ENCODE results near the gene NDUFS7.

NDUFS7 gene

DNA sequence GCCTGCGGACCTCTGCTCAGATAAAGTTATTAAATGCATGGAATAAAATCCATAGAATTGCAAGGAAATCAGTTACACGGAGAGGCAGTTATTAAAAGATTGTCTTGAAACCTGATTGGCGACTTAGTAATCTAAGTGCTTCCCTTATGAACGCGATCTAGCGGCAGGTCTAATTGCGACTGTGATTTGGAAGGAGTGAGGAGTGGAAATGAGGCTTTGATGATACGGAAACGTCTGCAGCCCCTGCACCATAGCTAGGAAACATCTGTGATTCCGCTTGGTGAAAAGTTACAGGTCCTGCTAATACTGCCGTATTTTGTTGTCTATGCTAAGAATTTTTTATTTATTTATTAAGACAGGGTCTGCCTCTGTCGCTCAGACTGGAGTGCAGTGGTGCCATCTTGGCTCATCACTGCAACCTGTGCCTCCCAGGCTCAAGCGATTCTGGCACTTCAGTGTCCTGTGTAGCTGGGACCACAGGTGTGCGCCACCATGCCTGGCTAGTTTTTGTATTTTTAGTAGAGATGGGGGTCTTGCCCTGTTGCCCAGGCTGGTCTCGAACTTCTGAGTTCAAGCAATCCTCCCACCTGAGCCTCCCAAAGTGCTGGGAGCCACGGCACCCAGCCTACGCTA, 887 bp downstream of the NDUFS7 start:
- DNase-seq (ENCODE audit: extremely low read depth in 1 of 2, low read depth in 1 of 2): no peak

DNA sequence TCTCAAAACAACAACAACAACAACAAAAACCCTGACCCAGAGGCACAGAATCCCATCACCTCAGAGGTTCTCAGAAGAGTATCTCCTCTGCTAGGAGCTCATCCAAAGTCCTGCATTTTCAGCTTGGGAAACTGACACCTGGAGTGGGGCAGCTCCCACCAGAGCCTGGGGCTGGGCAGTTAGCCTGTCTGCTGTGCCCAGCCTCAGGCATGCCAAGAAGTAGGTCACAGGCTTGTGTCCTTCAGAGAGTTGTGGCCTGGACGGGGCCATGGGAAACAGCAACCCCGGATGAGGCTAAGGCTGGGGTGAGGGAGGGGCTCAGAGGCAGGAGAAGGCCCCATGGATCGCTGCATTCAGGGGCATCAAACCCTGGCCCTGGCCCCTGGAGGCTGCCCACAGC, 2.1 kb downstream of the NDUFS7 start:
- DNase-seq (ENCODE audit: extremely low read depth in 1 of 2, low read depth in 1 of 2): no peak

DNA sequence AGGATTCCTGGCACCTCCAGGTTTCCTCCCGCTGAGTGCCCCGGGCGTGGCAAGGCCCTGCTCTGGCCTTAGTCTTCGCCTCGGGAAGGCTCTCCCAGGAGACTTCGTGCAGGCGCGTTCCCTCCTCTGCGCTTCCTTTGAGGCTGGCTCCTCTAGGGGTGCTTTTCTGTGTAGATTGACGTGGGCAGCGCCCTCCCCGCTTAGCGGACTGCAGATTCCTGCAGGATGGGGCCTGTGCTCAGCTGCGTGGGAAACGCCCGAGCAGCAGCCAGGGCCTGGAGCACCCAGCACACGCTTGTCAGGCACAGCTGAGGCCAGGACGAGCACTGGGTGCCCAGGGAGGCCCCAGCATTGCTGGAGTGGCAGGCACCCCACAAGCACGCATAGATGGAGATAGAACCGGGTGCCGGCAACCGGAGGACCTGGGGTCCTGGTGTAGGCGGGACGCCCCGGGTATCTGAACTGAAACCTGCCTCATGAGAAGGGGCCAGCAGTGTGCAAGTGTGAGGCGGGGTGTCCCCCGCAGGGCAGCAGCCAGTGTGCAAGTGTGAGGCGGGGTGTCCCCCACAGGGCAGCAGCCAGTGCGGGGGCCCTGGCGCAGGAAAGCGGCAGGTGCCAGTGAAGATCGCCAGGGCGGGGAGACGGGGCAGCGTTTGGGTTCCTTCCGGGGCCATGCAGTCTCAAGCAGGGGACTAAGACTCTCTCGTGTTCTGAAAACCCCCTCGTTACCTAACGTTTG, 3.4 kb downstream of the NDUFS7 start:
- no peak for DNase-seq (ENCODE audit: extremely low read depth in 1 of 2, low read depth in 1 of 2)

DNA sequence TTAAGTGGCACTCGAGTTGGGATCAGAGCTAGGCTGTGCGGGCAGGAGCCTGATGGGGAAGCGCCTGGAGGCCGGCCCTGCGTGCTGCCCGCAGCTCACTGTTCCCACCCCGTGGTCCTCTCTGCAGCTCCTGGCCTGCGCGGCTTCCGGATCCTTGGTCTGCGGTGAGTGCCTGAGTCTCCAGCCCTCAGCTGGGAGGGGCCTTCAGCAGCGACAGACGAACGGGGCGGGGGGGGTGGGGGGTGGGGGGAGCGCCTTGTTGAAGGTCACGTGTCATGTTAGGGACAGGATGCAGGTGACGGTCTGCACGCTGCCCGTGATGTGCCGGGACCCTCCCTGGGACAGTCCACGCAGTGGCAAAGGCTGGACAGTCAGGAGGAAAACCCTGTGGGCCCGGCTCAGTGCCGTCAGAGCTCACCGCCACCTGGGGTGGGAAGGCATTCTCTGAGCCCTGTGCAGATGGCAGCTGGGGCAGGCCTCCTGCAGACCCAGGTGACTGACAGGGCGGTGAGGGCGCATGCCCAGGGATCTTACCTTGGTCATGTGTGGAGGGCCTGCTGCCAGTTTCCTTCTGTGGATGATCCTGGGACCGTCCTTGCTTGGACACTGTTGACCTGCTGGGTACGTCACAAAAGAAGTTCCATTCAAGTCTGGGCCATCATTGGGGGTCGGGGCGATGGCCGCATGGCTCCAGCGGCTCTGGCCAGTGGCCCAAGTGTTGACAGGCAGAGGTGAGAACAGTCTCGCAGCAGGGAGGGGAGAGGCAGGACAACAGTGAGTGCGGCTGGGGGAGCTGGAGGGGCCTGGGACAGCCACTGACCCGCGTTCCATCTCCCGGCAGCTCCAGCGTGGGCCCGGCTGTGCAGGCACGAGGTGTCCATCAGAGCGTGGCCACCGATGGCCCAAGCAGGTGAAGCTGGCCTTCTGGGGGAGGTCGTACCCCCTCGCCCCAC, 4.3 kb downstream of the NDUFS7 start:
- no peak for DNase-seq (ENCODE audit: extremely low read depth in 1 of 2, low read depth in 1 of 2)

DNA sequence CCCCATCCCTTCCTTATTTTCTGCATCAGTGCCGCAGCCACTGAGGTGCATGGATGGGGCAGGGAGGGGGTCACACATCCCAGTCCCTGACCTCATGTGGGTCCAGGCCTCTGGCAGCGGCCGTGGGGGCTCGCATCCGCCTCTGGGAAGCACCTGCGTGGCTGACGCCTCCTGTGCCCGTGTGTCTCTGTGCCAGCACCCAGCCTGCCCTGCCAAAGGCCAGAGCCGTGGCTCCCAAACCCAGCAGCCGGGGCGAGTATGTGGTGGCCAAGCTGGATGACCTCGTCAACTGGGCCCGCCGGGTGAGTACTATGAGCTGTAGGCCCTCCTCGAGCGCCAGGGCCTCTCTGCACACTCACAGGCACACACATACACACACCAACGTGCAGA, 4.9 kb downstream of the NDUFS7 start:
- no peak for DNase-seq (ENCODE audit: extremely low read depth in 1 of 2, low read depth in 1 of 2)

DNA sequence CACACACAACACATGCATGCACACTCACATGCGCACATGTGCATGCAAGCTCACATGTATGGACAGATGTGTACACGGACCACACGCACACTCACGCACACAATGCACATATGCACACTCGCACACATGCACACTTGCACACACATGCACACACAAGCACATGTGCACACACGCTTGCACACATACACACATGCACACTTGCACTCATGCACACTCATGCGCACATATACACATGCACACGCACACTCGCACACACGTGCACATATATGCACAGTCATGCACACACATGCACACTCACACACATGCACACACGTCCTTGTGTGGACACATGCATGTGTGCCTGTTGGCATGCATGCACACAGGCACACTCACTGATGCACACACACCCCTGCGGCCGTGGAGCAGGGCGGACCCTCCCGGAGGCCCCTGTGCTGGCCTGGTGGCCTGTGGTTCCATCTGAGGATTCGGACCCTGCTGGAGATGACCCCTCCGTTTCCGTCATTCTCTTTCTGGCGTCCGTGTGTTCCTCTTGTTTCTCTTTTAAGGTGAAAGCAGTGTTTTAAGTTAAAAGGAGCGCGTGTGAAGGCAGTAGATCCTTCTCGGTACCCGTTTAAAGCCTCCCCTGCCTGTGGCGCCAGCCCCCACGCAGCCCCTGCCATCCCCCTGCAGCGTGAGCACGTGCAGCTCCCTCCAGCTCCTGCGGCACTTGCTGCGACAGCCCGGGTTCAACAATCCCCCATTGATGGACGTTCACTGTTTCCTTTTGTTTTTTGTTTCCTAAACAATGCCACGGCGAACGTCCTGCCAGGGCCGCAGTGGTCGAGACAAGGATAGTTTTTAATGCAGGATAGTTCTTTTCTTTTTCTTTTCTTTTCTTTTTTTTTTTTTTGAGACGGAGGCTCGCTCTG, 5.6 kb downstream of the NDUFS7 start:
- no peak for DNase-seq (ENCODE audit: extremely low read depth in 1 of 2, low read depth in 1 of 2)

DNA sequence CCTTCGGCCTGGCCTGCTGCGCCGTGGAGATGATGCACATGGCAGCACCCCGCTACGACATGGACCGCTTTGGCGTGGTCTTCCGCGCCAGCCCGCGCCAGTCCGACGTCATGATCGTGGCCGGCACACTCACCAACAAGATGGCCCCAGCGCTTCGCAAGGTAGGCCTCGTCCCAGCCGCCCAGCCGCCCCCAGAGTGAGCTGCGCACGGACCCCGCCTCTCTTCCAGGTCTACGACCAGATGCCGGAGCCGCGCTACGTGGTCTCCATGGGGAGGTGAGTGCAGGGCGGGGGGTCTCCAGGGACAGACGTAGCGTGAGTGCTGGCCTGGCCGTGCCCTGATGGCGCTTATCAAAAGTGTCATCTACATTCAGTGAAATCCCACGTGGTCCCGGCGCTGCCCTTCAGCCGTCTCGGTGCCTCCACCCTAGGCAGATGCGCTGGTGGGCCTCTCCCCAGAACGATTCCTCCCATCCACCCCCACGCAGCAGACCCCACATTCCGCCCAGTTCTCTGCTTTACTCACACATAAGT, 7.2 kb downstream of the NDUFS7 start:
- DNase-seq (ENCODE audit: extremely low read depth in 1 of 2, low read depth in 1 of 2): no peak

DNA sequence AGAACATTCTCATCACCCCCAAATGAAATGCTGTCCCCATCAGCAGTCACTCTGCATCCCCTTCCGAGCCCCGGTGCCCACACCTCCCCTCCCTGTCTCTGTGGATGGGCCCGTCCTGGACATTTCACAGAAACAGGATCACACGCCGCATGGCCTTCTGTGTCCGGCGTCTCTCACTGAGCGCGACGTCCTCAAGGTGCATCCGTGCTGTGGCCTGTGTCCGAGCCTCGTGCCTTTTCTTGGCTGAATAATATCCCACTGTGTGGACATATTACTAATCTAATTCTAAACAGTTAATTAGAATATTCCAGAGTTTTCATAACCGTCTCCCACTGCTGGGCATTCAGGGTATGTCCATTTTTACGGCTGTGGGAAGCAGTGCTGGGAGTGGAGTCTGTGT, 8.7 kb downstream of the NDUFS7 start:
- no peak for DNase-seq (ENCODE audit: extremely low read depth in 1 of 2, low read depth in 1 of 2)

DNA sequence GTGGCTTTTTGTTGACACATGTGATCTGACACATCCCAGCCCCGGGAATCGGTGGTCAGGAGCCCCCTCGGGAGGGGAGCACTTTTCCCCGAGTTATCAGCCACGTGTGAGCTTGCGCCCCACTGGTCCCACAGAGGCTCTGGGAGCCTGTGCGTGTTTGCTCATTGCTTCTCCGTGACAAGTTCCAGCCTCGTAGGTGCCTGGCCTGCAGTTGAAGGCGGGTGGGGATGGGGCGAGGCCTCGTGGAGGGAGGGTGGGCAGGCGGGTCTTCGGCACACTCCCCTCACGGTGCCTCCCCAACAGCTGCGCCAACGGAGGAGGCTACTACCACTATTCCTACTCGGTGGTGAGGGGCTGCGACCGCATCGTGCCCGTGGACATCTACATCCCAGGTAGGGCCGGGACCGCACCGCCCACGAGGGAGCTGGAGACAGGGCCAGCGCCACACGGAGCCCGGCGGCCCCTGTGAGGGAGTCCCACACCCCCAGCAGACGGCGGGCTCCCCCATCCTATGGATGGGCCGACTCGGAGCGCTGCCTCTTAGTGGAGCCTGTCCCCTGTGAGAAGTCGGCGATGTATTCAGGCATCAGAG, 9.3 kb downstream of the NDUFS7 start:
- DNase-seq (ENCODE audit: extremely low read depth in 1 of 2, low read depth in 1 of 2): no peak

DNA sequence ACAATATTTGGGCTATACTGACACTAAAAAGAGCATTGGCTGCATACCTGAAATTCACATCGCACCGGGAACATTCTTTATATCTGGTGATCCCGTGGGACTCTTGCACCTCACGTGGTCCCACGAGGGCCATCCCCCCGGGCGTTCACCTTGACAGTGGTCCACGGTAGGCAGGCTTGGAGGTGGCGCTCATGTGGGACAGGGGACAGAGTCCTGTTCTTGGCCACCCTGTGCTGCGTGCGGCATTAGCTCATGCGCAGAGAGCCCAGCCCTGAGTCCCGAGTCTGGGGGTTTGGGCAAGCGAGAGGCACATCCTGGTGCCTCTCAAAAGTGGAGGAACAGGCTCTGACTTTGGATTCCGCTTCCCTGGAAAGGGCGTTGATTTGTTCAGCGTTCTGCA, 10.1 kb downstream of the NDUFS7 start:
- DNase-seq (ENCODE audit: extremely low read depth in 1 of 2, low read depth in 1 of 2): no peak

DNA sequence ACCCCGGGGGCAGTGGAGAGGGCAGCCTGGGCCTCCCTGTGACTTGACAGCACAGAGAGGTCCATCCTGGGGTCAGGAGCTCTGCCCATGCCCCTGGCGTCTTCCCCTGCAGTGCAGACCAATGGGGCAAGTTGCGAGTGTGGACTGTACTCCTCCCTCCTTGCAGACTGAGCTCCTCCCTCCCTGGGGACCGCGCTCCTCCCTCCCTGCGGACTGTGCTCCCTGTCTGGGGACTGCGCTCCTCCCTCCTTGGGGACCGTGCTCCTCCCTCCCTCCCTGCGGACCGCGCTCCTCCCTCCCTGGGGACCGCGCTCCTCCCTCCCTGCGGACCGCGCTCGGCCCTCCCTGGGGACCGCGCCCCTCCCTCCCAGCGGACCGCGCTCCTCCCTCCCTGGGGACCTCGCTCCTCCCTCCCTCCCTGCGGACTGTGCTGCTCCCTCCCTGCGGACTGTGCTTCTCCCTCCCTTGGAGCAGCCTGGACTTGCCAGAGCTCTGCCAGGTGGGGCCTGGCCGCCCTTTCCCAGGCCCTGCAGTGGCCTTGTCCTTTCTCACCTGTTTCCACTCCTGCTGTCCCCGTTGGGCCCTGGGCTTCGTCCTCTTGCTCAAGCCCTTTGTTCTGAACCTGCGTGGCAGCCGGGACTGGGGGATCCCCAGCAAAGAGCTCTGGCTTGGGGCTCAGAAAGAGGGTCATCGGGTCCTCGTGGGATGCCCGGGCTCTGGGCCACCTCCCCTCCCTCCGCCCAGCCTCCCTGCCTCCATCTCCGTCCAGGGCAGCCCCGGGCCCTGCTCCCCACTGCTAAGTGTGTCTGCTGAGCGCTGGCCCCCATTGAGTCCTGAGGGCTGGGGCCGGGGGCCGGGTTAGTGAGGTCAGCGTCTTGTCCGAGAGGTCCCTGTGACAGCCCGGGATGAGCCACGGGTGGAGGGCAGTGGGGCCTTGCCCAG, 10.8 kb downstream of the NDUFS7 start:
- DNase-seq (ENCODE audit: extremely low read depth in 1 of 2, low read depth in 1 of 2): no peak

DNA sequence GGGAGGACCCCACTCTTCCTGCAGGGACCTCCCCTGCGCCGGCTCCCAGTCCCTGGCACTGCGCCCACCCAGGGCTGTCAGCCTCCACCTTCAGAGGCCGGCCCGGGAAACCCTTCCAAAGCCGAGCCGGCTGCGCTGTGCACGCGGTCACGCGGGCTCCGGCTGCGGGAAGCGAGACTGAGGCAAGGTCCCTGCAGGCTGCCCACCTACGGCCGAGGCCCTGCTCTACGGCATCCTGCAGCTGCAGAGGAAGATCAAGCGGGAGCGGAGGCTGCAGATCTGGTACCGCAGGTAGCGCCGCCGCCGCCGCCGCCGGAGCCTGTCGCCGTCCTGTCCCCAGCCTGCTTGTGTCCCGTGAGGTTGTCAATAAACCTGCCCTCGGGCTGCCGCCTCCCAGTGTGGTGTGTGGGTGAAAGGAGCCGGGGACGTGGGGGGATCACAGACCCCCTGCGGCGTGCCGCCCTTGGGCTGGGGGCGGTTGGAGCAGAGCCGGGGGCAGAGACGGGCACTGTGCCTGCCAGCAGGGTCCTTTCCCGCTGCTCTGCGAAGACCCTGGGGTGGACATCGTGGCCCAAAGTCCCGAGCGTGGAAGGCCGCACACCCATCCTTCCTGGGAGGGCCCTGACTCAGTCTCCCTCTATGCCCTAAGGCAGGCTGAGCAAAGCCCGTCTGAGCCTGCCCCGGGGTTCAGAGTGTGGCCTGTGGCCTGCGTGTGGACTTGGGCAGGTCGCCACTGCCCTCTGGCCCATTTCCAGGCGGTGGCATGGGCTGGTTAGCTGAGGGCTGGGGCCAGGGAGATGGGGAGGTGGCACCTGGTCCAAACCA, 11.7 kb downstream of the NDUFS7 start:
- no peak for DNase-seq (ENCODE audit: extremely low read depth in 1 of 2, low read depth in 1 of 2)

DNA sequence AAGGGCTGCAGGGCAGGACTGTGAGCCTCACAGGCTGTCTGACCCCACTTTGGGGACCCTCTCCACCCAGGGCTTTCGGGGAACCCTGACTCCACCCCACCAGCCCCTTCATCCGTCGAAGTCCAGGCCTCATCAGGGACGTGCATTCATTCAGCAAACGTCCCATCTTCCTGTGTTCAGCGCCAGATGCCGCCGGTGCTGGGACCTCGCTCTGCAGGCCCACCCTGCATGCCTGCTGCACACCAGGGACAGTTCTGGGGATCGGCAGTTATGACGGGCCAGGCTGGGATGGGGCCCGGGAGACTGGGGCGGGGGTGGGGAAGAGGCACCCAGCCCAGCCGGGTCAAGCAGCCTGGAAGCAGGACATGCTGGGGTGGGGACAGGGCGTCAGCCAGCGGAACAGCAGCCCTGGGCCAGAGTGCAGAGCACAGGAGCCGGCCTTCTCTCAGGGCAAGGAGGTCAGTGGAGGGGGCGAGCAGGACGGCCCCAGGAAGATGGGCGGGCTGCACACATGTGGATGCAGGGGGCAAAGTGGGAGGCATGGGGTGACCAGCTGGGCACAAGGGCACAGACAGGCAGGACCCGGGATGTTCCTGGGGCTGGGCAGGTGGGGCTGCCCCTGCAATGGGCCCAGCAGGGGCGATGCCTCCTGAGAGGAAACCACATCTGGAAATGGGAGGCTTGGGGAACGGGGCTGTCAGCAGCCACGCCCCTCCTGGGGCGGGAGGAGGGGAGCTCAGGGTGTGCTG, 12.5 kb downstream of the NDUFS7 start:
- DNase-seq (ENCODE audit: extremely low read depth in 1 of 2, low read depth in 1 of 2): no peak

DNA sequence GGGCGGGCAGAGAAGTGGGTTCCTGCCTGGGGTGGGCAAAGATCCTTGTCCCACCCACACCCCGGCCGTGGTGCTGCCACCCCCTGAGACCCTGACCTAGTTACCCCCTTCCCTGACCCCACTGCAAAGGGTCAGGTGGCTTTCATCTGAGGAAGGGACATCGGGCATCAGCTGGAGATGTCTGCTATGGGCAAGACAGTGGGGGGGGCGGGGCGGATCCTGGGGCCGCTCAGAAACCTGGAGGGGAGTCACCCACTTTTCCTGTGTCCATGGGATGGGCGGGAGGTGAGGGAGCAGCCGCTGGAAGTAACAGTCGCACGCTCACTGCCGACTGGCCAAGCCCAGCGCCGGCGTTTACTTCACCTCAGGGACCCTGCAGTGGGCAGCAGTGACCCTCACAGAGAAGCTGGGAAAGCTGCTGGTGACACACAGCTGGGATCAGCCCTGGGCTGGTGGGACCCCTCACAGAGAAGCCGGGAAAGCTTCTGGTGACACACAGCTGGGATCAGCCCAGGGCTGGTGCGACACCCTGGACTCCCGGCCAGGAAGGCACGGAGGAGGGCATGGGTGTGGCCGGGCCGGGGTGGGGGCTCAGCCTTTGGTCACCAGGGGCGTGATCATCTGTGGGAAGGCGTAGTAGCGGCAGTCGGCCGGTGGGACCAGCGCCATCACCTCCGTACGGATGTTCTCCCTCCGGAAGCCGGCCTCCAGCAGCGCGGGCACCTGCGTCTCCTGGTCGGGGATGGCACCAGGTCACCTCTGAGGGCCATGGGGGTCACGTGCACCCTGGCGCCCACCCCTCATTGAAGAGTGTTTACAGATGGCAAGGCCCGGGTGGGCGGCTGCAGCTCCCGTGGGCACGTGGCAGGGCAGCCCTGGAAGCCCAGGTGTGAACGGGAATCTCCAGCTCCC, 13.3 kb downstream of the NDUFS7 start:
- DNase-seq (ENCODE audit: extremely low read depth in 1 of 2, low read depth in 1 of 2): no peak

DNA sequence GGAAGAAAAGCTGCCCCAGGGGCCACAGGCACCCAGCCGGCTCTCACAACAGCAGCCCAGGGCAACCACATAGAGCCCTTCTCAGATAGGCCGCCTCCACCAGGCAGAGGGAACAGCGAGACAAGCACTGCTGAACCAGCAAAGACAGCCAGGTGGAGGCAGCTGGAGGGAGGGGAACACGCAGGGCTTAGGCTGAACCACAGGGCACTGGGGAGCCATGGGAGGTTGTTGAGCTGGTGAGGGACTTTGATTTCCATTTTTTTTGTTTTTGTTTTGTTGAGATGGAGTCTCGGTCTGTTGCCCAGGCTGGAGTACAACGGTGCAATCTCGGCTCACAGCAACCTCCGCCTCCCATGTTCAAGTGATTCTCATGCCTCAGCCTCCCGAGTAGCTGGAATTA, 14.1 kb downstream of the NDUFS7 start:
- no peak for DNase-seq (ENCODE audit: extremely low read depth in 1 of 2, low read depth in 1 of 2)

DNA sequence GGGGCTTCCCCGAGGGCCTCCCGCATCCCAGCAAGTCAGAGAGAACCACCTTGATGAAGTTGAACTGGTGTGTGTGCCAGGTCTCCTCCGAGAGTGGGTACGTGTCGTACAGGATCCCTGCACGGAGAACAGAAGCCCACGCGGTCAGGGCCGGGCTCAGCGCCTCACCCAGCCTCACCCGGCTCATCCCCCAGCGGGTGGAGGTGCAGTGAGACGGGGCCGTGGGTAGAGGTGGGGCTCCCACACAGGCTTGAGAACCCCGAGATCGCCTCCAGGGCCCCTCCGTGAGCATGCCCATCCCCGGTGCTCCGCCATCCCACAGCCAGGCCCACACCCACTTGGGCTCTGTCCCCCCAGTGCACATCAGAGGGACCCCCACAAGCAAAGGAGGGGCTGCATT, 15.4 kb downstream of the NDUFS7 start:
- DNase-seq (ENCODE audit: extremely low read depth in 1 of 2, low read depth in 1 of 2): no peak

All from stimulated activated CD8-positive, alpha-beta memory T cell treated with anti-CD3 and anti-CD28 coated beads, Interleukin-7, amount 100 ng/mL, for 48 hours (primary cell).